Measurements from ENCODE around the gene CCDC24.

Gene CCDC24

DNA sequence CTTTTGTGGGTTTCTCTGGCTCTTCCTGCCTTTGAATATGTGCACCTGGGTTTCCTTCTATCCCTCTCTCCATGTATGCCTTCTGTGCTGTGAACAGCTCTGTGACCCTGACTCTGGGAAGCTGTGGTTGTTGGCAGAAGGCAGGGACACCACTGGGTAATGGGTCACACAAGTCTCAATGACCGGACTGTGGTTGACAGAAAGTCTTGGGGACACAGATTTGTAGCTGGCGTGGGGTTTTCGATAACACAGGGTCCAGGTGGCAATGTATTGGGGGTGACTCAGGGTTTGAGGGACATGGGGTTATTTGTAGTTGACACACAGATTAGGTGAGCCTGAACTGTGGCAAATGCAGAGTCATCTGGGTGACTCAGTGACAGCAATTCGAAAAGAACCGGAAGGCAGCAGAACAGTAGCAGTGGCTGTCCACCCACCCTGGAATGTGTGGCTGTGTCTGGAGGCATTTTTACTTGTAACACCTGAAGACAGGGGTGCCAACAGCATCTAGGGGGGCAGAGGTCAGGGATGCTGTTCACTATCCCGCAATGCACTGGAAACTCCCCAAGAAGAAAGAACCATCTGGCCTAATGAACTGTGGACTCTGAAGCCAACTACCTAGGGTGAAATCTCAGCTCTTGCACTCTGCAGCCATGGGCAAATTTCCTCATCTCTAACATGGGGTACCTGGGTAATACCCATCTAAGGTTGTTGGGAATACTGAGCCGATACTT lies 52.8 kb downstream of the CCDC24 start:
- DNase-seq: no peak

- DNase-seq: no peak
These were observed 53.7 kb downstream of the CCDC24 start for GRCh38 chr1:44045064-44045463.
